ENCODE results near the gene IFT27. TPM values are rescaled to one million over a fixed set of nuclear protein-coding genes. Genes with fewer than 3 reads are reported as not detected.

IFT27 gene
- polyA plus RNA-seq, 1 experiment = 23.0 TPM

GRCh38 chr22:36762687-36763260 is 13.1 kb downstream of the IFT27 start:
- no peaks in the 10 kb centered on the region for H3K27me3 ChIP-seq (ENCODE audit: control insufficient read depth, insufficient read depth, low read length)
- no peak for DNase-seq (ENCODE audit: low read depth)
- ChIA-PET CTCF (interaction anchor here (0.6 to 2.0 kb wide), 6 partner anchors 11 to 216 kb away, joined by 3 to 6 read pairs (median 3); partner anchors contain the start of gene CACNG2), POLR2A (no interaction called here)
- H3K36me3 ChIP-seq (ENCODE audit: control insufficient read depth, insufficient read depth, low read length) = peaks cover 1% of the 10 kb centered on the region
- TF ChIP-seq, protein P1, sequence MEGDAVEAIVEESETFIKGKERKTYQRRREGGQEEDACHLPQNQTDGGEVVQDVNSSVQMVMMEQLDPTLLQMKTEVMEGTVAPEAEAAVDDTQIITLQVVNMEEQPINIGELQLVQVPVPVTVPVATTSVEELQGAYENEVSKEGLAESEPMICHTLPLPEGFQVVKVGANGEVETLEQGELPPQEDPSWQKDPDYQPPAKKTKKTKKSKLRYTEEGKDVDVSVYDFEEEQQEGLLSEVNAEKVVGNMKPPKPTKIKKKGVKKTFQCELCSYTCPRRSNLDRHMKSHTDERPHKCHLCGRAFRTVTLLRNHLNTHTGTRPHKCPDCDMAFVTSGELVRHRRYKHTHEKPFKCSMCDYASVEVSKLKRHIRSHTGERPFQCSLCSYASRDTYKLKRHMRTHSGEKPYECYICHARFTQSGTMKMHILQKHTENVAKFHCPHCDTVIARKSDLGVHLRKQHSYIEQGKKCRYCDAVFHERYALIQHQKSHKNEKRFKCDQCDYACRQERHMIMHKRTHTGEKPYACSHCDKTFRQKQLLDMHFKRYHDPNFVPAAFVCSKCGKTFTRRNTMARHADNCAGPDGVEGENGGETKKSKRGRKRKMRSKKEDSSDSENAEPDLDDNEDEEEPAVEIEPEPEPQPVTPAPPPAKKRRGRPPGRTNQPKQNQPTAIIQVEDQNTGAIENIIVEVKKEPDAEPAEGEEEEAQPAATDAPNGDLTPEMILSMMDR (IDR thresholded peaks at IDR 0.05; ENCODE audit: insufficient read depth, low read depth, low read length) = no peak
- H3K4me3 ChIP-seq (ENCODE audit: low read depth, low read length) = no peak overlapping the region

DNA sequence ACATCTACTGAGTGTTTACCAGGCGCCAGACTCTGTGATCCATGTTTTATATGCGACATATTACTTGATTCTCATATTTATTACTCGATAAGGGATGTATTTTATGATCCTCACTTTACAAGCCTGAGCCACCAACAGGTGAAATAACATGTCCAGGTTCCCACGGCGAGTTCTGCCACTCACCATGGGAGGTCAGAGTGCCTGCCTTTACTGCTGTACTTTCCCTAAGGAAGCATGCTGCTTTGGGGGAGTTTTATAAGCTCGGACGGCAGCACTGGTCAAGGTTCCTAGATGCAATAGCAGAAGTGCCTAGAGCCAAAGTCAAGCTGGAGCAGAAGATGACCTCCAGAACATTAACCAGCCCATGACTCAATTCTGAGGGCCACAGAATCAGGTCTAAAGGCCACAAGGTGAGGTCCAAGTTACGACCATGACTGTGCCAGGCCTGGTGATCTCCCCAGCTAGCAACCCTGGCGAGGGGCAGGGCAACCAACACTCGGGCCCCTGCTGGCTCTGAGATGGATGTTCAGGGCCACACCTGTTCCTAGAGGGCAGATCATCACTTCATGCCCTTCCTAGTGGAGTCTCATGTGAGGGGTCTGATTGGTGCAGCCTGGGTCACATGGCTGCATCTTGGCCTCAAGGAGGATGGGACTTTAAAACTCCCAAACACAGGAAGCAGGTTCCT is 14.2 kb downstream of the IFT27 start:
- peaks cover 1% of the 10 kb centered on the region for H3K36me3 ChIP-seq (ENCODE audit: control insufficient read depth, insufficient read depth, low read length)
- ChIA-PET CTCF (interaction anchor here (1.4 to 2.0 kb wide), 2 partner anchors 12 to 215 kb away, joined by 3 to 6 read pairs; no protein-coding TSS in a partner anchor), POLR2A (interaction anchor here (1.0 kb wide), 1 partner anchor 15 kb away, joined by 3 read pairs; the partner anchor contains the start of gene IFT27)
- no peaks in the 10 kb centered on the region for H3K27me3 ChIP-seq (ENCODE audit: control insufficient read depth, insufficient read depth, low read length)
- H3K4me3 ChIP-seq (ENCODE audit: low read depth, low read length) = no peak overlapping the region
- DNase-seq (ENCODE audit: low read depth) = no peak
- TF ChIP-seq, protein P1 (IDR thresholded peaks at IDR 0.05; ENCODE audit: insufficient read depth, low read depth, low read length) = no peak

DNA sequence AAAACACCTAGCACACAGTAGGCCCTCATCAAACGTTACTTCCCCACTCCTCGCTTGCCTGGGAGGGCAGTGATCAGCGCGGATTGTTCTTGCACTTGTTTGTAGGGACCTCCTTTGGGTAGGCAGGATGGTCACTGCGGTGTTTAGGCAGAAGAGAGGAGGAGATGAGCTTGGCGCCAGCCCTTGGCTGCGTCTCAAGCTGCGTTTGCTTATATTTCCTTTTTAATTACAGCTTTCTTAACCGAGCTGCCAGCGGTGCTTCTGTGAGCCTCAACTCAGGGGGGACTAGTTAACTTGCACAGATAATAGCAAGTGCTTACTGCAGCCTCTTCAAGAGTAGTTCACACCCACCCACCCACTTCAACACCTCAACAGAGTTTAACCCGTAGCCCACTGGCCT is 15.1 kb downstream of the IFT27 start:
- Histone ChIP-seq H3K36me3 (ENCODE audit: control insufficient read depth, insufficient read depth, low read length) (peaks cover 1% of the 10 kb centered on the region), H3K27me3 (ENCODE audit: control insufficient read depth, insufficient read depth, low read length) (no peaks in the 10 kb centered on the region), H3K4me3 (ENCODE audit: low read depth, low read length) (no peak overlapping the region)
- TF ChIP-seq, protein P1 (IDR thresholded peaks at IDR 0.05; ENCODE audit: insufficient read depth, low read depth, low read length) = no peak
- no peak for DNase-seq (ENCODE audit: low read depth)
- CTCF ChIA-PET = interaction anchor here (0.7 to 1.5 kb wide), 5 partner anchors 11 to 756 kb away, joined by 3 to 4 read pairs (median 3); partner anchors contain the start of gene IFT27
- POLR2A ChIA-PET = no interaction called here

- DNase-seq (ENCODE audit: low read depth) = no peak
- TF ChIP-seq, protein P1 (IDR thresholded peaks at IDR 0.05; ENCODE audit: insufficient read depth, low read depth, low read length) = no peak
- ChIA-PET CTCF (interaction anchor here (1.2 to 1.5 kb wide), 3 partner anchors 10 to 190 kb away, joined by 3 to 4 read pairs (median 4); partner anchors contain the start of gene IFT27), POLR2A (no interaction called here)
- Histone ChIP-seq H3K4me3 (ENCODE audit: low read depth, low read length) (no peak overlapping the region), H3K36me3 (ENCODE audit: control insufficient read depth, insufficient read depth, low read length) (peaks cover 1% of the 10 kb centered on the region), H3K27me3 (ENCODE audit: control insufficient read depth, insufficient read depth, low read length) (no peaks in the 10 kb centered on the region)
Observed at GRCh38 chr22:36759481-36760159, 16.3 kb downstream of the IFT27 start.

- Histone ChIP-seq H3K27me3 (ENCODE audit: control insufficient read depth, insufficient read depth, low read length) (no peaks in the 10 kb centered on the region), H3K4me3 (ENCODE audit: low read depth, low read length) (no peak overlapping the region), H3K36me3 (ENCODE audit: control insufficient read depth, insufficient read depth, low read length) (peaks cover 1% of the 10 kb centered on the region)
- DNase-seq (ENCODE audit: low read depth) = no peak
- POLR2A ChIA-PET = no interaction called here
- TF ChIP-seq, protein P1 (IDR thresholded peaks at IDR 0.05; ENCODE audit: insufficient read depth, low read depth, low read length) = no peak
- CTCF ChIA-PET = interaction anchor here (0.8 to 4.1 kb wide), 7 partner anchors 9 to 218 kb away, joined by 3 to 37 read pairs (median 7); partner anchors contain the start of gene IFT27
Observed at GRCh38 chr22:36758792-36759271, 17.1 kb downstream of the IFT27 start.
